Activated B cell treated with CpG ODN at 0.5 μM for 24 hours (primary cell): ENCODE results near the gene PCARE. TPM values are rescaled to one million over a fixed set of nuclear protein-coding genes. Genes with fewer than 3 reads are reported as not detected.
"Not testable (repeated sequence)": the region's sequence is repeated elsewhere in the genome, so short reads cannot be mapped to it uniquely, and the experiment has no call there.

Experiments used
- ATAC-seq: fragments of 200-7000 bp; cut with Tn5 transposase; one replicate; pipeline ENCODE4 v1.10.0; 2021; ENCODE audit warnings: low read depth, mild to moderate bottlenecking, moderate library complexity
- CTCF ChIA-PET: fragments of 350-600 bp; sonication (Branson Sonifier 250); formaldehyde crosslinking; loops from one replicate; lab custom pipeline; 2021; ENCODE audit warnings: antibody characterized with exemption; lab: Charles Lee
- POLR2A ChIA-PET: fragments of 350-600 bp; sonication (Branson Sonifier 250); formaldehyde crosslinking; loops from one replicate; lab custom pipeline; 2021; ENCODE audit warnings: antibody characterized with exemption; lab: Charles Lee
- DNase-seq: peaks from one replicate; pipeline ENCODE4 v3.0.0; 2022
- H3K27ac Mint-ChIP-seq: one replicate; pipeline ENCODE4 v1.8.0; 2020; ENCODE audit warnings: mixed read lengths
- H3K27me3 Mint-ChIP-seq: one replicate; pipeline ENCODE4 v1.8.0; 2021; ENCODE audit warnings: mixed read lengths
- H3K36me3 Mint-ChIP-seq: one replicate; pipeline ENCODE4 v1.8.0; 2021; ENCODE audit warnings: low read depth, mixed read lengths
- H3K4me1 Mint-ChIP-seq: one replicate; pipeline ENCODE4 v1.8.0; 2021; ENCODE audit warnings: mixed read lengths
- H3K4me3 Mint-ChIP-seq: one replicate; pipeline ENCODE4 v1.8.0; 2020; ENCODE audit warnings: mild to moderate bottlenecking, mixed read lengths
- H3K9me3 Mint-ChIP-seq: one replicate; pipeline ENCODE4 v1.8.0; 2020; ENCODE audit warnings: mixed read lengths
- intact Hi-C: fragments of 100-400 bp; cut with micrococcal nuclease; formaldehyde crosslinking; loops from one replicate; pipeline ENCODE4 v1.15.1; 2024
- total RNA-seq: library from RNA; stranded (reverse); gene quantifications from 2 replicates; pipeline ENCODE4 v1.2.3, GENCODE V29; 2022
- TF ChIP-seq, protein P1 (sequence below): fragments of 200-600 bp; IDR thresholded peaks from one replicate; pipeline ENCODE4 v1.8.0; 2022; ENCODE audit warnings: antibody characterized with exemption, mild to moderate bottlenecking

PCARE gene
- total RNA-seq, 1 donor from 2014 or later = not detected

DNA sequence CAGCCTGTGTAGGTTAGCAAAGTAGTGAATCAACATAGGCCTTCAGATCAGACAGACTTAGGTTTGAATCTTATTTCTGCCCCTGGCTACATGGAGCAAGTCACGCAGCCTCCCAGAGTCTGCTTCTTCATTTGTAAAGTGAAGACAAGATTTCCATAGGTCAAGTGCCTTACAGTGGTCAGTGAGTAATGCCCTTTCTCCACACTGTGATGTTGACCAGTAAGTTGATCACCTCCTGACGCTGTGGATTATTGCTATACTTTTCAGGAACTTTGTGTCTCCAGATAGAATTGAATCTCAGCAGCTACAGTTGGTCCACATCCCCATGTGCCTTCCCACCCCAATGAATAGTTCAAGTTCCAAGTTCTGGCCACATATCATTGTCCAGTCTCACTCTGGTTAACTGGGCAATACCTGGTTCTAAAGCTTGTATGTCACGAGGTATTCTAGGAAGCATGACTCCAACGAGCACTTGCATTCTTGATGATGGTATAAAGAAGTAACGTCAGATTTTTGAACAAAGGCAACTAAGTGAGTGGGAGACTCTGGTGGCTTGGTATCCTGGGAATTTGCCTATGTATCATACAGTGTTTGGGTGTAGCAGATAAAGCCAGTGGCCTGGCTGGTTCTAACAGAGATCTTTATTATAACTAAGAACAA is 38.8 kb upstream of the PCARE start:
- H3K27ac Mint-ChIP-seq = no peak overlapping the region
- CTCF ChIA-PET = no interaction called here

DNA sequence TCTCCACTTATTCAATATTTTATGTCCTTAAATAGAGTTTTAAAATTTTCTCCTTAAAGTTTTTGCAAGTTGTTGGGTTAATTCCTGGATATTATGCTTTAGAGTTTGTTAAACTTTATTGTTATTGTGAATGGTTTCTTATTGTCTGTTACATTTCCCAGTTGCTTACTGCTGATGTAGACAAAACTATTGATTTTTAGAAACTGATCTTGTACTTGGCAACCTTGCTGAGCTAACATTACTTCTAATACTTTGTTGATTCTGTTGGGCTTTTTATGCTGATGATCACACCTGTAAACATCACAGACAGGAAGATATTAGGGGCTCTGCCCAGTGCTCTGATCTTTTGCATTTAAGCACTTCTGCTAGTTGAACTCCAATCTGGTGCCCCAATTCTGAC is 38.1 kb upstream of the PCARE start:
- DNase-seq = no peak
- no peaks in the 10 kb centered on the region for H3K36me3 Mint-ChIP-seq
- intact Hi-C loops = no loop called here
- TF ChIP-seq, protein P1, sequence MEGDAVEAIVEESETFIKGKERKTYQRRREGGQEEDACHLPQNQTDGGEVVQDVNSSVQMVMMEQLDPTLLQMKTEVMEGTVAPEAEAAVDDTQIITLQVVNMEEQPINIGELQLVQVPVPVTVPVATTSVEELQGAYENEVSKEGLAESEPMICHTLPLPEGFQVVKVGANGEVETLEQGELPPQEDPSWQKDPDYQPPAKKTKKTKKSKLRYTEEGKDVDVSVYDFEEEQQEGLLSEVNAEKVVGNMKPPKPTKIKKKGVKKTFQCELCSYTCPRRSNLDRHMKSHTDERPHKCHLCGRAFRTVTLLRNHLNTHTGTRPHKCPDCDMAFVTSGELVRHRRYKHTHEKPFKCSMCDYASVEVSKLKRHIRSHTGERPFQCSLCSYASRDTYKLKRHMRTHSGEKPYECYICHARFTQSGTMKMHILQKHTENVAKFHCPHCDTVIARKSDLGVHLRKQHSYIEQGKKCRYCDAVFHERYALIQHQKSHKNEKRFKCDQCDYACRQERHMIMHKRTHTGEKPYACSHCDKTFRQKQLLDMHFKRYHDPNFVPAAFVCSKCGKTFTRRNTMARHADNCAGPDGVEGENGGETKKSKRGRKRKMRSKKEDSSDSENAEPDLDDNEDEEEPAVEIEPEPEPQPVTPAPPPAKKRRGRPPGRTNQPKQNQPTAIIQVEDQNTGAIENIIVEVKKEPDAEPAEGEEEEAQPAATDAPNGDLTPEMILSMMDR = no peak
- ChIA-PET CTCF (no interaction called here), POLR2A (no interaction called here)
- H3K9me3 Mint-ChIP-seq = no peaks in the 10 kb centered on the region
- no peak overlapping the region for H3K27ac Mint-ChIP-seq
- H3K4me3 Mint-ChIP-seq = no peak overlapping the region
- H3K4me1 Mint-ChIP-seq = peaks cover 27% of the 10 kb centered on the region
- ATAC-seq = no peak
- peaks cover 4% of the 10 kb centered on the region for H3K27me3 Mint-ChIP-seq

More for the DNA sequence above, 38.8 kb upstream of the PCARE start:
- H3K9me3 Mint-ChIP-seq = no peaks in the 10 kb centered on the region
- POLR2A ChIA-PET = no interaction called here
- no peak for DNase-seq
- no peak overlapping the region for H3K4me3 Mint-ChIP-seq
- TF ChIP-seq, protein P1 = no peak
- no peaks in the 10 kb centered on the region for H3K36me3 Mint-ChIP-seq
- intact Hi-C loops = no loop called here
- peaks cover 4% of the 10 kb centered on the region for H3K27me3 Mint-ChIP-seq
- no peak for ATAC-seq
- peaks cover 27% of the 10 kb centered on the region for H3K4me1 Mint-ChIP-seq

DNA sequence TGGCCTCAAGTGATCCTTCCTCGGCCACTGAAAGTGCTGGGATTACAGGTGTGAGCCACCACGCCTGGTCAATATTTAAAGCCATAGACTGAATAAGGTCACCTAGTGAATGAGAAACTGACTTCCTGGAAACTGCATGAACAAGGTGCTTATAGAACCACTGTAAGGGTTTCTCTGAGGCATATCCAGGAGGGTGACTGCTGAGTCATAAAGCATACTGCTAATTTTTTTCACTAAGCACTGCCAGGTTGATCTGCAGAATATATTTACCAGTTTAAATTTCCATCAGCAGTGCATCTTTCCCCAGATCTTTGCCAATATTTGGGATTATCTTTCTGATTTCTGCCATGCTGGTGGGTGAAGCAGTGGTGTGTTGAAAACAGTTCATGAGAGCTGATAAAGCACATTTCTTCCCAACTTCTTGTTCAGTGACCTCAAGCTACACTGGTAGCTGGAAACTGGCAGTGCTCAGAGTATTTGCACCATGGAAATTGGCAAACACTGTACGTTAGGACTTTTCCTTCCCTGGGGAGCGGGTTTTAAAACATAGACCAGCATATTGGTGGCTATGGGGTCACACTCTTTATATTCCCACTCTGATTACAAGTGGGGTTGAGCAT is 36.7 kb upstream of the PCARE start:
- no peak overlapping the region for H3K27ac Mint-ChIP-seq
- ATAC-seq (no peak), DNase-seq (no peak)
- TF ChIP-seq, protein P1 = no peak
- H3K4me3 Mint-ChIP-seq = no peak overlapping the region
- POLR2A ChIA-PET = no interaction called here
- no peaks in the 10 kb centered on the region for H3K9me3 Mint-ChIP-seq
- H3K36me3 Mint-ChIP-seq = no peaks in the 10 kb centered on the region
- intact Hi-C loops = no loop called here
- CTCF ChIA-PET = no interaction called here
- peaks cover 2% of the 10 kb centered on the region for H3K27me3 Mint-ChIP-seq
- H3K4me1 Mint-ChIP-seq = peaks cover 18% of the 10 kb centered on the region

- ATAC-seq (no peak), DNase-seq (no peak)
- H3K4me3 Mint-ChIP-seq = peak overlapping the region; percentile 11
- no peaks in the 10 kb centered on the region for H3K27me3 Mint-ChIP-seq
- H3K4me1 Mint-ChIP-seq = peaks cover 9% of the 10 kb centered on the region
- TF ChIP-seq, protein P1 = no peak
- intact Hi-C loops = no loop called here
- POLR2A ChIA-PET = no interaction called here
- H3K9me3 Mint-ChIP-seq = no peaks in the 10 kb centered on the region
- no peak overlapping the region for H3K27ac Mint-ChIP-seq
- CTCF ChIA-PET = no interaction called here
- H3K36me3 Mint-ChIP-seq = no peaks in the 10 kb centered on the region
Measured at GRCh38 chr2:29109246-29109645, 34.9 kb upstream of the PCARE start.

- no peak for ATAC-seq
- ChIA-PET CTCF (no interaction called here), POLR2A (no interaction called here)
- H3K4me1 Mint-ChIP-seq = peaks cover 4% of the 10 kb centered on the region
- H3K27ac Mint-ChIP-seq = no peak overlapping the region
- no peaks in the 10 kb centered on the region for H3K9me3 Mint-ChIP-seq
- no peak for DNase-seq
- TF ChIP-seq, protein P1 = no peak
- H3K36me3 Mint-ChIP-seq = no peaks in the 10 kb centered on the region
- intact Hi-C loops = no loop called here
- no peak overlapping the region for H3K4me3 Mint-ChIP-seq
- H3K27me3 Mint-ChIP-seq = no peaks in the 10 kb centered on the region
Measured at GRCh38 chr2:29108225-29108624, 33.9 kb upstream of the PCARE start.

GRCh38 chr2:29107547-29107946 is 33.2 kb upstream of the PCARE start:
- CTCF ChIA-PET, H3K27me3 Mint-ChIP-seq, ATAC-seq, H3K36me3 Mint-ChIP-seq, intact Hi-C loops, H3K4me1 Mint-ChIP-seq, H3K27ac Mint-ChIP-seq, H3K9me3 Mint-ChIP-seq, DNase-seq, H3K4me3 Mint-ChIP-seq, POLR2A ChIA-PET: not testable (repeated sequence)
